HFF-Myc (cell line): ENCODE results near the gene ZNF354C.

Experiments
- DNase-seq: peaks from one replicate; pipeline ENCODE4 v3.0.0-alpha.2; 2011; ENCODE audit warnings: low read depth; ENCODE audit errors: extremely low read depth
- H3K4me3 ChIP-seq: replicated peaks from 2 replicates; pipeline ENCODE4 v1.5.1; 2011; ENCODE audit warnings: low read depth, mild to moderate bottlenecking, control low read depth, low read length
- CTCF ChIP-seq: IDR thresholded peaks from 2 replicates; pipeline ENCODE4 v1.5.1; 2012; ENCODE audit warnings: mild to moderate bottlenecking, low read depth, low read length, control low read depth; ENCODE audit errors: missing control alignments

Gene ZNF354C

GRCh38 chr5:179119415-179120170, 59.4 kb downstream of the ZNF354C start:
- H3K4me3 ChIP-seq: no peak overlapping the region
- DNase-seq: no peak
- TF ChIP-seq CTCF: no peak

GRCh38 chr5:179120421-179120861, 60.3 kb downstream of the ZNF354C start:
- H3K4me3 ChIP-seq: no peak overlapping the region
- no peak for DNase-seq
- no peak for TF ChIP-seq CTCF

- no peak for DNase-seq
- TF ChIP-seq CTCF: no peak
- H3K4me3 ChIP-seq: no peak overlapping the region
Measured at GRCh38 chr5:179120951-179121666, 60.9 kb downstream of the ZNF354C start.

GRCh38 chr5:179121667-179122111, 61.5 kb downstream of the ZNF354C start:
- H3K4me3 ChIP-seq: no peak overlapping the region
- no peak for DNase-seq
- no peak for TF ChIP-seq CTCF

- no peak for DNase-seq
- no peak overlapping the region for H3K4me3 ChIP-seq
- no peak for TF ChIP-seq CTCF
Measured at GRCh38 chr5:179122411-179123108, 62.4 kb downstream of the ZNF354C start.

GRCh38 chr5:179123109-179123426, 62.9 kb downstream of the ZNF354C start:
- no peak for TF ChIP-seq CTCF
- no peak overlapping the region for H3K4me3 ChIP-seq
- DNase-seq: no peak
